Skeletal muscle tissue (tissue), 4 donors: Measurements from ENCODE around the gene HPS1. TPM values are rescaled to one million over a fixed set of nuclear protein-coding genes. Genes with fewer than 3 reads are reported as not detected.

Source experiments
- H3K27ac ChIP-seq: one replicate; pipeline ENCODE4 v1.7.0; 2013; ENCODE audit warnings: mild to moderate bottlenecking, low read depth, low read length, inconsistent platforms
- H3K27me3 ChIP-seq, 3 donors: one replicate each; pipeline ENCODE4 v1.7.0; 2013; ENCODE audit warnings: low read length in 3 of 3; ENCODE audit not compliant: control insufficient read depth in 3 of 3, insufficient read depth in 3 of 3
- H3K36me3 ChIP-seq, 3 donors: one replicate each; pipeline ENCODE4 v1.7.0; 2013; ENCODE audit warnings: low read length in 3 of 3; ENCODE audit not compliant: control insufficient read depth in 3 of 3, insufficient read depth in 3 of 3
- H3K4me1 ChIP-seq, 3 donors: one replicate each; pipeline ENCODE4 v1.7.0; 2013; ENCODE audit warnings: low read length in 3 of 3, mild to moderate bottlenecking in 3 of 3; ENCODE audit not compliant: control insufficient read depth in 3 of 3, insufficient read depth in 3 of 3
- H3K4me3 ChIP-seq, 3 donors: one replicate each; pipeline ENCODE4 v1.7.0; 2013; ENCODE audit warnings: low read length in 3 of 3
- H3K9ac ChIP-seq, 3 donors: one replicate each; pipeline ENCODE4 v1.7.0; 2013; ENCODE audit warnings: low read length in 3 of 3, mild to moderate bottlenecking in 3 of 3, moderate library complexity in 2 of 3, low read depth in 1 of 3
- H3K9me3 ChIP-seq, 3 donors: one replicate each; pipeline ENCODE4 v1.7.0; 2013; ENCODE audit warnings: low read length in 3 of 3; ENCODE audit not compliant: control insufficient read depth in 3 of 3
- total RNA-seq: library from RNA; depleted of rRNA; stranded (reverse); fragments of >200 nt; gene quantifications from one replicate; pipeline ENCODE4 v1.2.3, GENCODE V29; 2014
- donor health status: Osteomylitis.

The HPS1 gene
- total RNA-seq, 1 donor from 2014 or later: 8.9 TPM

- Histone ChIP-seq H3K36me3 (no peaks in the 10 kb centered on the region), H3K4me1 (peaks cover 0 to 4% (median 0%) of the 10 kb centered on the region in 3 donors), H3K27me3 (no peaks in the 10 kb centered on the region), H3K9ac (no peak overlapping the region), H3K4me3 (no peak overlapping the region), H3K27ac (no peak overlapping the region), H3K9me3 (no peaks in the 10 kb centered on the region)
These were observed 34.7 kb upstream of the HPS1 start for GRCh38 chr10:98481404-98481945.

GRCh38 chr10:98478430-98479222 lies 31.9 kb upstream of the HPS1 start:
- no peak overlapping the region for H3K27ac ChIP-seq
- no peak overlapping the region for H3K9ac ChIP-seq
- H3K27me3 ChIP-seq: no peaks in the 10 kb centered on the region
- no peaks in the 10 kb centered on the region for H3K4me1 ChIP-seq
- no peaks in the 10 kb centered on the region for H3K9me3 ChIP-seq
- H3K36me3 ChIP-seq: no peaks in the 10 kb centered on the region
- no peak overlapping the region for H3K4me3 ChIP-seq

- Histone ChIP-seq H3K9ac (no peak overlapping the region), H3K4me3 (no peak overlapping the region), H3K4me1 (no peaks in the 10 kb centered on the region), H3K9me3 (no peaks in the 10 kb centered on the region), H3K27ac (no peak overlapping the region), H3K27me3 (no peaks in the 10 kb centered on the region), H3K36me3 (no peaks in the 10 kb centered on the region)
These were observed 31.1 kb upstream of the HPS1 start for GRCh38 chr10:98477861-98478260.

- Histone ChIP-seq H3K4me1 (no peaks in the 10 kb centered on the region), H3K9ac (no peak overlapping the region), H3K9me3 (no peaks in the 10 kb centered on the region), H3K4me3 (no peak overlapping the region), H3K36me3 (no peaks in the 10 kb centered on the region), H3K27me3 (no peaks in the 10 kb centered on the region), H3K27ac (no peak overlapping the region)
These were observed 27.9 kb upstream of the HPS1 start for GRCh38 chr10:98474628-98475027.

GRCh38 chr10:98472196-98472595 lies 25.5 kb upstream of the HPS1 start:
- Histone ChIP-seq H3K4me3 (no peak overlapping the region), H3K27ac (no peak overlapping the region), H3K27me3 (peaks cover 0 to 5% (median 2%) of the 10 kb centered on the region in 3 donors), H3K36me3 (no peaks in the 10 kb centered on the region), H3K9ac (no peak overlapping the region), H3K4me1 (peaks cover 5 to 10% (median 6%) of the 10 kb centered on the region in 3 donors), H3K9me3 (no peaks in the 10 kb centered on the region)

- Histone ChIP-seq H3K27ac (no peak overlapping the region), H3K9me3 (no peaks in the 10 kb centered on the region), H3K4me3 (no peak overlapping the region), H3K36me3 (no peaks in the 10 kb centered on the region), H3K27me3 (peaks cover 0 to 5% (median 2%) of the 10 kb centered on the region in 3 donors), H3K9ac (no peak overlapping the region), H3K4me1 (peaks cover 6 to 10% (median 7%) of the 10 kb centered on the region in 3 donors)
These were observed 24.1 kb upstream of the HPS1 start for GRCh38 chr10:98470850-98471249.

- Histone ChIP-seq H3K4me3 (no peak overlapping the region), H3K36me3 (no peaks in the 10 kb centered on the region), H3K4me1 (peaks cover 6 to 10% (median 7%) of the 10 kb centered on the region in 3 donors), H3K27ac (no peak overlapping the region), H3K9ac (no peak overlapping the region), H3K9me3 (no peaks in the 10 kb centered on the region), H3K27me3 (peaks cover 0 to 5% (median 2%) of the 10 kb centered on the region in 3 donors)
These were observed 22.5 kb upstream of the HPS1 start for GRCh38 chr10:98469001-98469931.

GRCh38 chr10:98467506-98468318 lies 21.0 kb upstream of the HPS1 start:
- Histone ChIP-seq H3K36me3 (no peaks in the 10 kb centered on the region), H3K4me3 (peak overlapping the region; percentile 76 to 82 (median 77)), H3K4me1 (peaks cover 6 to 10% (median 7%) of the 10 kb centered on the region in 3 donors), H3K27ac (no peak overlapping the region), H3K9ac (peak overlapping the region; percentile 62 to 79 (median 67)), H3K27me3 (peaks cover 0 to 5% (median 2%) of the 10 kb centered on the region in 3 donors), H3K9me3 (no peaks in the 10 kb centered on the region)

- peak overlapping the region in 1 of 3 donors; percentile 77 for H3K4me3 ChIP-seq
- H3K27ac ChIP-seq: no peak overlapping the region
- no peaks in the 10 kb centered on the region for H3K9me3 ChIP-seq
- H3K36me3 ChIP-seq: no peaks in the 10 kb centered on the region
- H3K9ac ChIP-seq: peak overlapping the region in 1 of 3 donors; percentile 67
- H3K27me3 ChIP-seq: peaks cover 0 to 5% (median 2%) of the 10 kb centered on the region in 3 donors
- H3K4me1 ChIP-seq: peaks cover 6 to 10% (median 7%) of the 10 kb centered on the region in 3 donors
These were observed 20.2 kb upstream of the HPS1 start for GRCh38 chr10:98466861-98467505.
